IPS DF 6.9 (cell line): Measurements from ENCODE around the gene PTPRD.

Experiments used
- DNase-seq: peaks from one replicate; pipeline ENCODE4 v3.0.0-alpha.2; 2013; ENCODE audit warnings: low read depth, low spot score
- H3K27ac ChIP-seq: one replicate; pipeline ENCODE4 v1.5.1; 2013; ENCODE audit warnings: low read length, control low read depth
- H3K27me3 ChIP-seq: 2 replicates; pipeline ENCODE4 v1.6.1; 2013; ENCODE audit warnings: mild to moderate bottlenecking, low read length; ENCODE audit not compliant: control insufficient read depth, insufficient read depth
- H3K36me3 ChIP-seq: 2 replicates; pipeline ENCODE4 v1.6.1; 2013; ENCODE audit warnings: low read length; ENCODE audit not compliant: control insufficient read depth, insufficient read depth
- H3K4me1 ChIP-seq: 2 replicates; pipeline ENCODE4 v1.6.1; 2013; ENCODE audit warnings: low read length; ENCODE audit not compliant: control insufficient read depth, insufficient read depth
- H3K4me3 ChIP-seq: 2 replicates; pipeline ENCODE4 v1.5.1; 2013; ENCODE audit warnings: mild to moderate bottlenecking, low read length
- H3K9me3 ChIP-seq: 2 replicates; pipeline ENCODE4 v1.6.1; 2013; ENCODE audit warnings: low read length, inconsistent platforms; ENCODE audit not compliant: control insufficient read depth, insufficient read depth
- WGBS: extraction: QIAGEN DNeasy Blood & Tissue Kit; methylation state at CpG from one replicate; pipeline ENCODE4 v1.1.7; 2013; ENCODE audit warnings: mixed read lengths, missing lambda C conversion rate; ENCODE audit not compliant: insufficient read length, insufficient coverage; 5-methylcytosine and 5-hydroxymethylcytosine counted together

The PTPRD gene

DNA sequence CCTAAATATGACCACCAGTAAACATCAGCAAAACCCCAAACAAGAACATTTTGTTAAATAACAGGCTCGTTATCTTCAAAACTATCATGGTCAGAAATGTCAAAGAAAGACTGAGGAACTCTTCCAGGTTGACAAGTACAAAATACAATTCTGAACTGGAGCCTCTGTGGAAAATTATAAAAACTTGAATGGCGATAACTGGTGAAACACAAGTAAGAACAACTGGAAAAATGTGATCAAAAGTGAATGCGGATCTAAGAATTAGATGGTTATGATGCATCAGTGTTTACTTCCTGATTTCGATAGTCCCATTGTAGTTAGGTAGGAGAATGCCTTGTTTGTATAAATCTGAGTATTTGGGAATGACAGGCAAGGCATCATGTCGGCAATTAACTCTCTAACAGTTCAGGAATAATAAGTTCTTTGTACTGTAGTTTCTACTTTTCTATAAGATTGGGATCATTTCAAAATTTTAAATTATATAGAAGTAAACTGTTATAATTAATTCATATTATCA, 2073.1 kb downstream of the PTPRD start:
- no CpG with 5 or more reads among the region's 5 CpGs for WGBS
- no peak for DNase-seq
- Histone ChIP-seq H3K36me3 (no peaks in the 10 kb centered on the region), H3K4me1 (no peaks in the 10 kb centered on the region), H3K4me3 (no peak overlapping the region), H3K27me3 (no peaks in the 10 kb centered on the region), H3K27ac (no peak overlapping the region), H3K9me3 (no peaks in the 10 kb centered on the region)

DNA sequence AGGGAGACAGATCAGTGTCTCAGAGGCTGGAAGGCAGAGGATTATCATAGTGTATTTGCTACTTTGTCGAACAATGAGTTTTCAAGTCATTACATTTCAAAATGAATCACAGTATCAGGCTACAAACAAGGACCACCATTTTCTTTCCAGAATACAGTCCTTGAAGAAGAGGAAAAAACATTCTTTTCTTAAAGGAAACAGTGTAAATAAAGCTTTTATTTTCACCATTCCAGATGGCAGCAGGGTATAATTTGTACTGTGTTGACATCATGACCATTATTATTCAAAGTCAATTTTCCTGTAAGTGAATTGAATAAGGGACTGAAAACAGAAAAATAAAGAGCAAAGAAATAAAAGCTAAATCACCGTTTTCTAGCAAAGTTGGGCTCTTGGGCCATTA, 2076.0 kb downstream of the PTPRD start:
- no CpG with 5 or more reads among the region's 2 CpGs for WGBS
- H3K9me3 ChIP-seq: no peaks in the 10 kb centered on the region

DNA sequence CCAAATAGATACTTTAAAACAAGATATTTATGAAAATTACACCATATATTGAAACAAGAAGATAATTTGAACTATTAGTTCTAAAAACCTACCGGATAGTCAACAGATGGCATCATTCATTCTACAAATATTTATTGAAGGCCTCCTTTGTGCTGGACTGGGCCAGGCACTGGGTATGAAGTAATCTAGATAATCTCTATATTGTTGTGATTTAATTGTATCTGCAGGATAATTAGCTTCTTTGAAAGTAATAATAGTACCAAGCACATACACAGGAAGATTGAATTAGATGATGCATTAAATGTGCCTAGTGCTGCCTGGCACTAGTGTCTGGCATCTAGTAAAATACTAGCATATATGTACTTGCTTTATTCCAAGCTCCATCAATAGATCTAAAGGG, 2078.0 kb downstream of the PTPRD start:
- no peak overlapping the region for H3K27ac ChIP-seq
- no peaks in the 10 kb centered on the region for H3K36me3 ChIP-seq
- no peaks in the 10 kb centered on the region for H3K27me3 ChIP-seq
- H3K4me1 ChIP-seq: no peaks in the 10 kb centered on the region
- H3K9me3 ChIP-seq: no peaks in the 10 kb centered on the region
- no CpG with 5 or more reads among the region's 1 CpG for WGBS
- DNase-seq: no peak
- H3K4me3 ChIP-seq: no peak overlapping the region

More for the DNA sequence above, 2076.0 kb downstream of the PTPRD start:
- Histone ChIP-seq H3K4me1 (no peaks in the 10 kb centered on the region), H3K27ac (no peak overlapping the region), H3K27me3 (no peaks in the 10 kb centered on the region), H3K4me3 (no peak overlapping the region), H3K36me3 (no peaks in the 10 kb centered on the region)
- no peak for DNase-seq

- Histone ChIP-seq H3K27me3 (no peaks in the 10 kb centered on the region), H3K36me3 (no peaks in the 10 kb centered on the region), H3K4me1 (no peaks in the 10 kb centered on the region), H3K27ac (no peak overlapping the region), H3K9me3 (no peaks in the 10 kb centered on the region), H3K4me3 (no peak overlapping the region)
- DNase-seq: no peak
- WGBS: no CpG with 5 or more reads among the region's 3 CpGs
Measured at GRCh38 chr9:8533681-8534080, 2079.1 kb downstream of the PTPRD start.

- Histone ChIP-seq H3K4me3 (no peak overlapping the region), H3K27ac (no peak overlapping the region), H3K9me3 (no peaks in the 10 kb centered on the region), H3K36me3 (no peaks in the 10 kb centered on the region), H3K27me3 (no peaks in the 10 kb centered on the region), H3K4me1 (no peaks in the 10 kb centered on the region)
- no peak for DNase-seq
- WGBS: no CpG with 5 or more reads among the region's 8 CpGs
Measured at GRCh38 chr9:8531826-8532415, 2080.9 kb downstream of the PTPRD start.

- Histone ChIP-seq H3K9me3 (no peaks in the 10 kb centered on the region), H3K27me3 (no peaks in the 10 kb centered on the region), H3K4me3 (no peak overlapping the region), H3K36me3 (no peaks in the 10 kb centered on the region), H3K27ac (no peak overlapping the region), H3K4me1 (no peaks in the 10 kb centered on the region)
- no peak for DNase-seq
- no CpG with 5 or more reads among the region's 3 CpGs for WGBS
Measured at GRCh38 chr9:8521112-8521511, 2091.7 kb downstream of the PTPRD start.

DNA sequence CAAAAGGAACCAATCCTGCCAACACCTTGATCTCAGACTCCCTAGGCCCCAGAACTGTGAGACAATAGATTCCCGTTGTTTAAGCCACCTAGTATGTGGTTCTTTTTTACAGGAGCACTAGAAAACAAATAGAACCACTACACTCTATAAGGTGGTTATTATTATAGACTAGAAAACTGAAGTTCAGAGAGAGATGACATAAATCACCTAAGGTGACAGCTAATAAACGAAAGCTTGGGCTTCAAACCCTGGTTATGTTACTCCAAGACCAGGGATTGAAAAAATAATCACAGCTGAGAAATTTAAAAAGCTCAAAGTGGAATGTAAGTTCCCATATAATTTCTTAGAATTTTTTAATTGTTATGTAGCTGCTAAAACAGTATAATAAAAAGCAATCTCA, 2097.1 kb downstream of the PTPRD start:
- no peak for DNase-seq
- no peak overlapping the region for H3K27ac ChIP-seq
- H3K4me3 ChIP-seq: no peak overlapping the region
- no peaks in the 10 kb centered on the region for H3K4me1 ChIP-seq
- no CpG with 5 or more reads among the region's 2 CpGs for WGBS
- no peaks in the 10 kb centered on the region for H3K9me3 ChIP-seq
- no peaks in the 10 kb centered on the region for H3K27me3 ChIP-seq
- H3K36me3 ChIP-seq: no peaks in the 10 kb centered on the region

- WGBS: no CpG with 5 or more reads among the region's 5 CpGs
- no peaks in the 10 kb centered on the region for H3K4me1 ChIP-seq
- H3K4me3 ChIP-seq: no peak overlapping the region
- no peak for DNase-seq
- no peaks in the 10 kb centered on the region for H3K27me3 ChIP-seq
- no peak overlapping the region for H3K27ac ChIP-seq
- H3K36me3 ChIP-seq: no peaks in the 10 kb centered on the region
- no peaks in the 10 kb centered on the region for H3K9me3 ChIP-seq
Measured at GRCh38 chr9:8514760-8515159, 2098.0 kb downstream of the PTPRD start.

DNA sequence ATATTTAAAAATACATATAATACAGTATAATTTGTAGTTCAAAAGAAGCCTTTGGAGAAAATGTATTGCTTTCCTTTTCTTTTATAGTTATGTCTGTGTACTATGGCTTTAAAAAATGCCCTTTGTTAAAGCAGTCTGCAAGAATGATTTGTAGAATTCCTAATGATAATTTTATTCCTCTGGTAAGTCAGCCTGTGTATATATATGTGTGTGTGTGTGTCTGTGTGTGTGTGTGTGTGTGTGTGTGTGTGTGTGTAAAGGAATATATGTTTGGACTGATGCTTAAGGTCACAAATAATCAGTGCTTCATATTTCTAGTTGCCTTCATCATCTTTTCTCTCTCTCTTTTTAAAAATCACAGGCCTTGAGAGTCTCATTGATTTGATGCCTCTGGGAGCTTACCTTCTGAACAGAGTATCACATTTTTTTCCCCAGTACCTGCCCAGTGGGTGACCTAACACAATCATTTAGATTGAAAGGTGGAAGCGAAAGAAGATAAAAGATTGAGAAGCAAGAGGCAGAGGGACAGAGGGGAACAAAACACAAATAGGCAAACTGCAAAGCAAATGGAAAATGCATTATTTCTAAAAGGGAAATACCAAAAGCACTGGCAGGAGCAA, 2104.0 kb downstream of the PTPRD start:
- no peak overlapping the region for H3K4me3 ChIP-seq
- H3K36me3 ChIP-seq: no peaks in the 10 kb centered on the region
- DNase-seq: no peak

DNA sequence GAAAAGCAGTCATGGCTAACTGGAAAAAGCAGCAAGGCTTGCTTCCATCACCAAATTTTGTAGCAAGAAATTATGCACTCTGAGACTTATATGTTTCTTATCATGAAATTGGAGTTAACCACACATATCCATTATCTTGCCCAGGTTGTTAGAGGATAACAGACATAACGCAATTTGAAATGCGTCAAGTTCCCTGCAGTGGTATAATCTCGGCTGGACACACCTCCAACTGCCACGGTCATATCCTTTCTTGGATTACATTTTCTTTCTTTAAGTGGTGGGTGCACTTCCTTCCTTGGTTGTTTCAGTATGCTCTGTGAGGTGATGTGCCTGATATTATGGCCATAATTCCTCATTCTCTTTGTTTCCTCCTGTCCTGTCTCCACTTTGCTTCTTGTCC, 2118.2 kb downstream of the PTPRD start:
- no peaks in the 10 kb centered on the region for H3K27me3 ChIP-seq
- WGBS: no CpG with 5 or more reads among the region's 4 CpGs
- H3K4me3 ChIP-seq: no peak overlapping the region
- no peaks in the 10 kb centered on the region for H3K9me3 ChIP-seq
- DNase-seq: no peak
- no peak overlapping the region for H3K27ac ChIP-seq
- H3K4me1 ChIP-seq: no peaks in the 10 kb centered on the region
- no peaks in the 10 kb centered on the region for H3K36me3 ChIP-seq

More for the DNA sequence above, 2104.0 kb downstream of the PTPRD start:
- H3K9me3 ChIP-seq: no peaks in the 10 kb centered on the region
- no peak overlapping the region for H3K27ac ChIP-seq
- H3K27me3 ChIP-seq: no peaks in the 10 kb centered on the region
- no peaks in the 10 kb centered on the region for H3K4me1 ChIP-seq
- no CpG with 5 or more reads among the region's 1 CpG for WGBS

DNA sequence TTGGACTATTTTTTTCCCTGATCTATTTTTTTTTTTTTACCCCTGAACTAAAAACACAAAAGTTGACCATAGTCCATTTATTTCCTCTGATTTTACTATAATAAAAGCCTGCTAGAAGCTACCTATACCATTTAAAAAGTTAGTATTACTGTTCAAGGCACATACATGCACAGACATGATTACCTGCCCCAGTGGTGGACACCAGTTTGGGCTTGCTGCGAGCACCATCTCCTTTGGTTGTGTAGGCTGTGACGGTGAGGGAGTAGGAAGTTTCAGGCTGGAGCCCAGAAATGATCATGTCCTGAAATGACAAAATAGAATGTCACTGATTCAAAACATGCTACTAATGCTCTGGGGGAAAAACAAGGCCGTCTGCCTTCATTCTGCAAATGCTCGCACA, 2120.1 kb downstream of the PTPRD start:
- no peaks in the 10 kb centered on the region for H3K27me3 ChIP-seq
- WGBS: no CpG with 5 or more reads among the region's 4 CpGs
- H3K4me1 ChIP-seq: no peaks in the 10 kb centered on the region
- H3K27ac ChIP-seq: no peak overlapping the region
- H3K9me3 ChIP-seq: no peaks in the 10 kb centered on the region
- H3K4me3 ChIP-seq: no peak overlapping the region
- H3K36me3 ChIP-seq: no peaks in the 10 kb centered on the region
- no peak for DNase-seq
